HEK293 (cell line): ENCODE results near the gene SERTAD1.

Experiments
- SP3 ChIP-seq: fragments of 450-650 bp; formaldehyde crosslinking; IDR thresholded peaks from 2 replicates; pipeline ENCODE4 v1.5.1; 2016; ENCODE audit warnings: missing biosample characterization, missing genetic modification characterization
- TCF7L2 ChIP-seq: IDR thresholded peaks from 2 replicates; pipeline ENCODE4 v1.6.1; 2011; ENCODE audit warnings: low read depth, mild to moderate bottlenecking, inconsistent platforms, low read length, moderate library complexity, borderline replicate concordance
- ZNF266 ChIP-seq: fragments of 450-650 bp; formaldehyde crosslinking; IDR thresholded peaks from 2 replicates; pipeline ENCODE4 v1.5.1; 2016; ENCODE audit warnings: missing biosample characterization, missing genetic modification characterization, low read depth
- ZNF394 ChIP-seq: fragments of 450-650 bp; formaldehyde crosslinking; IDR thresholded peaks from 2 replicates; pipeline ENCODE4 v1.5.1; 2016; ENCODE audit warnings: missing biosample characterization, missing genetic modification characterization, mild to moderate bottlenecking, moderate library complexity, borderline replicate concordance
- ZNF544 ChIP-seq: fragments of 450-650 bp; formaldehyde crosslinking; IDR thresholded peaks from 2 replicates; pipeline ENCODE4 v1.5.0; 2017; ENCODE audit warnings: missing biosample characterization, missing genetic modification characterization
- ZNF561 ChIP-seq: fragments of 450-650 bp; IDR thresholded peaks from 2 replicates; pipeline ENCODE4 v1.5.1; 2018; ENCODE audit warnings: missing biosample characterization, missing genetic modification characterization, borderline replicate concordance
- ZNF610 ChIP-seq: fragments of 450-650 bp; formaldehyde crosslinking; IDR thresholded peaks from 2 replicates; pipeline ENCODE4 v1.5.1; 2016; ENCODE audit warnings: missing biosample characterization, missing genetic modification characterization, borderline replicate concordance
- ZSCAN30 ChIP-seq: fragments of 450-650 bp; IDR thresholded peaks from 2 replicates; pipeline ENCODE4 v1.5.1; 2018; ENCODE audit warnings: missing biosample characterization, mild to moderate bottlenecking, missing genetic modification characterization, moderate library complexity
- TF ChIP-seq, protein P1 (sequence below): fragments of 450-650 bp; formaldehyde crosslinking; IDR thresholded peaks from 2 replicates; pipeline ENCODE4 v1.5.1; 2016; ENCODE audit warnings: missing biosample characterization, missing genetic modification characterization
- TF ChIP-seq, protein P2 (sequence below): fragments of 450-650 bp; formaldehyde crosslinking; IDR thresholded peaks from 2 replicates; pipeline ENCODE4 v1.5.1; 2016; ENCODE audit warnings: missing biosample characterization, missing genetic modification characterization, low read depth
- TF ChIP-seq, protein P3 (sequence below): fragments of 450-650 bp; formaldehyde crosslinking; IDR thresholded peaks from 2 replicates; pipeline ENCODE4 v1.5.1; 2017; ENCODE audit warnings: missing biosample characterization, missing genetic modification characterization
- TF ChIP-seq, protein P4 (sequence below): sonication (generic); formaldehyde crosslinking; IDR thresholded peaks from 2 replicates; pipeline ENCODE4 v1.8.1; 2022; ENCODE audit warnings: mild to moderate bottlenecking, moderate library complexity, missing genetic modification reagents

DNA sequence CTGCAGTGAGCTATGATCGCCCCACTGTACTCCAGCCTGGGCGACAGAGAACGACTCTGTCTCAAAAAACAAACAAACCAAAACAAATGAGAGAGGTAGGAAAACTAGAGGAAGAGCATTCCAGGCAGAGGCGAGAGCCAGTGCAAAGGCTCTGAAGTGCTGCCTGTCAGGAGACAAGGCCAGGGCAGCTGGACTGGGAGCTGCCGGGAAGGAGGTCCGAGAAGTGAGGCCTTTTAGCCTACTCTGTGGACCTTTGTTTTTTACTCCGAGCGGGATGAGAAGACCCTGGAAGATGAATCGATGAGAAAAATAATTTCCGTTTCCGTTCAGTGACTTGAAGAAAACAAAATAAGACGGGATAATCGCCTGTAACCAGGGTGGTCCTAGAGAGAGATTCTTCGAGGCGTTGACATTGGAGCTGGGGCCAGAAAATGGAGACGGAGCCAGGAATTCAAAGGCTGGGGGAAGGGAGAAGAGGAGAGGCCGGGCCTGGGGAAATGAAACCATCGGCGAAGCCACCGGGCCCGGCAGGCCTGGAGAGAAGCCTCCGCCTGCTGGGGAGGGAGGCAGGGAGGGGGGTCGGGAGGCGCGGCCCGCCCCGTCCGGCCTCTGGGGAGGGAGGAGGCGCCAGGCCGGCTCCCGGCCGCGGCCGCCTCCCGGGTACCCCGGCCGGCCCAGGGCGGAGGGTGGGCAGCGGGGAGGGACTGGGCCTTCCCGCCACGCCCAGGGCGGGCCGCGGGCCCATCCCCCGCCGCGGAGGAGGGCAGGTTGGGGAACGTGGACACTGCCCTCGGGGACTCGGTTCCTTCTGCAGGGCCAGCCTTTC lies 7.8 kb upstream of the SERTAD1 start:
- TF ChIP-seq, protein P1, sequence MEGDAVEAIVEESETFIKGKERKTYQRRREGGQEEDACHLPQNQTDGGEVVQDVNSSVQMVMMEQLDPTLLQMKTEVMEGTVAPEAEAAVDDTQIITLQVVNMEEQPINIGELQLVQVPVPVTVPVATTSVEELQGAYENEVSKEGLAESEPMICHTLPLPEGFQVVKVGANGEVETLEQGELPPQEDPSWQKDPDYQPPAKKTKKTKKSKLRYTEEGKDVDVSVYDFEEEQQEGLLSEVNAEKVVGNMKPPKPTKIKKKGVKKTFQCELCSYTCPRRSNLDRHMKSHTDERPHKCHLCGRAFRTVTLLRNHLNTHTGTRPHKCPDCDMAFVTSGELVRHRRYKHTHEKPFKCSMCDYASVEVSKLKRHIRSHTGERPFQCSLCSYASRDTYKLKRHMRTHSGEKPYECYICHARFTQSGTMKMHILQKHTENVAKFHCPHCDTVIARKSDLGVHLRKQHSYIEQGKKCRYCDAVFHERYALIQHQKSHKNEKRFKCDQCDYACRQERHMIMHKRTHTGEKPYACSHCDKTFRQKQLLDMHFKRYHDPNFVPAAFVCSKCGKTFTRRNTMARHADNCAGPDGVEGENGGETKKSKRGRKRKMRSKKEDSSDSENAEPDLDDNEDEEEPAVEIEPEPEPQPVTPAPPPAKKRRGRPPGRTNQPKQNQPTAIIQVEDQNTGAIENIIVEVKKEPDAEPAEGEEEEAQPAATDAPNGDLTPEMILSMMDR (tag by site-specific recombination): no peak
- peak; percentile 77 for TF ChIP-seq ZNF394 (tag by site-specific recombination)
- TF ChIP-seq ZNF610 (tag by site-specific recombination): peak; percentile 47; the same call in 1 of the 2 replicates
- TF ChIP-seq ZNF561 (tag by site-specific recombination): peak; percentile 89
- peak; percentile 86 for TF ChIP-seq ZSCAN30 (tag by site-specific recombination)
- no peak for TF ChIP-seq TCF7L2
- TF ChIP-seq ZNF266 (tag by site-specific recombination): no peak
- TF ChIP-seq, protein P2, sequence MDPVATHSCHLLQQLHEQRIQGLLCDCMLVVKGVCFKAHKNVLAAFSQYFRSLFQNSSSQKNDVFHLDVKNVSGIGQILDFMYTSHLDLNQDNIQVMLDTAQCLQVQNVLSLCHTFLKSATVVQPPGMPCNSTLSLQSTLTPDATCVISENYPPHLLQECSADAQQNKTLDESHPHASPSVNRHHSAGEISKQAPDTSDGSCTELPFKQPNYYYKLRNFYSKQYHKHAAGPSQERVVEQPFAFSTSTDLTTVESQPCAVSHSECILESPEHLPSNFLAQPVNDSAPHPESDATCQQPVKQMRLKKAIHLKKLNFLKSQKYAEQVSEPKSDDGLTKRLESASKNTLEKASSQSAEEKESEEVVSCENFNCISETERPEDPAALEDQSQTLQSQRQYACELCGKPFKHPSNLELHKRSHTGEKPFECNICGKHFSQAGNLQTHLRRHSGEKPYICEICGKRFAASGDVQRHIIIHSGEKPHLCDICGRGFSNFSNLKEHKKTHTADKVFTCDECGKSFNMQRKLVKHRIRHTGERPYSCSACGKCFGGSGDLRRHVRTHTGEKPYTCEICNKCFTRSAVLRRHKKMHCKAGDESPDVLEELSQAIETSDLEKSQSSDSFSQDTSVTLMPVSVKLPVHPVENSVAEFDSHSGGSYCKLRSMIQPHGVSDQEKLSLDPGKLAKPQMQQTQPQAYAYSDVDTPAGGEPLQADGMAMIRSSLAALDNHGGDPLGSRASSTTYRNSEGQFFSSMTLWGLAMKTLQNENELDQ: no peak
- TF ChIP-seq, protein P3, sequence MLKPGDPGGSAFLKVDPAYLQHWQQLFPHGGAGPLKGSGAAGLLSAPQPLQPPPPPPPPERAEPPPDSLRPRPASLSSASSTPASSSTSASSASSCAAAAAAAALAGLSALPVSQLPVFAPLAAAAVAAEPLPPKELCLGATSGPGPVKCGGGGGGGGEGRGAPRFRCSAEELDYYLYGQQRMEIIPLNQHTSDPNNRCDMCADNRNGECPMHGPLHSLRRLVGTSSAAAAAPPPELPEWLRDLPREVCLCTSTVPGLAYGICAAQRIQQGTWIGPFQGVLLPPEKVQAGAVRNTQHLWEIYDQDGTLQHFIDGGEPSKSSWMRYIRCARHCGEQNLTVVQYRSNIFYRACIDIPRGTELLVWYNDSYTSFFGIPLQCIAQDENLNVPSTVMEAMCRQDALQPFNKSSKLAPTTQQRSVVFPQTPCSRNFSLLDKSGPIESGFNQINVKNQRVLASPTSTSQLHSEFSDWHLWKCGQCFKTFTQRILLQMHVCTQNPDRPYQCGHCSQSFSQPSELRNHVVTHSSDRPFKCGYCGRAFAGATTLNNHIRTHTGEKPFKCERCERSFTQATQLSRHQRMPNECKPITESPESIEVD (tag by site-specific recombination): no peak
- TF ChIP-seq ZNF544 (tag by site-specific recombination): no peak
- peak; percentile 91 for TF ChIP-seq SP3 (tag by site-specific recombination)
- TF ChIP-seq, protein P4, sequence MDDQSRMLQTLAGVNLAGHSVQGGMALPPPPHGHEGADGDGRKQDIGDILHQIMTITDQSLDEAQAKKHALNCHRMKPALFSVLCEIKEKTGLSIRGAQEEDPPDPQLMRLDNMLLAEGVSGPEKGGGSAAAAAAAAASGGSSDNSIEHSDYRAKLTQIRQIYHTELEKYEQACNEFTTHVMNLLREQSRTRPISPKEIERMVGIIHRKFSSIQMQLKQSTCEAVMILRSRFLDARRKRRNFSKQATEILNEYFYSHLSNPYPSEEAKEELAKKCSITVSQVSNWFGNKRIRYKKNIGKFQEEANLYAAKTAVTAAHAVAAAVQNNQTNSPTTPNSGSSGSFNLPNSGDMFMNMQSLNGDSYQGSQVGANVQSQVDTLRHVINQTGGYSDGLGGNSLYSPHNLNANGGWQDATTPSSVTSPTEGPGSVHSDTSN: no peak
